CD4-positive, CD25-positive, alpha-beta regulatory T cell (primary cell): ENCODE results near the gene NEURL3. TPM values are rescaled to one million over a fixed set of nuclear protein-coding genes. Genes with fewer than 3 reads are reported as not detected.

Source experiments
- ATAC-seq, 2 donors: fragments of 150-1000 bp; cut with Tn5 transposase; one replicate each; pipeline ENCODE4 v1.10.0; 2021; ENCODE audit warnings: low read depth in 2 of 2, moderate number of reproducible peaks in 2 of 2, moderate library complexity in 1 of 2
- DNase-seq, 3 donors: peaks; one replicate each; pipeline versions ENCODE4 v3.0.0 to v3.0.0-alpha.2; 2012 to 2022; ENCODE audit warnings: mixed read lengths in 1 of 3
- H3K27ac ChIP-seq: one replicate; pipeline ENCODE4 v1.7.0; 2013; ENCODE audit warnings: mild to moderate bottlenecking, low read length; ENCODE audit not compliant: insufficient read depth, poor library complexity, severe bottlenecking
- H3K27me3 ChIP-seq: one replicate; pipeline ENCODE4 v1.7.0; 2013; ENCODE audit warnings: low read length; ENCODE audit not compliant: control insufficient read depth, insufficient read depth
- H3K36me3 ChIP-seq: one replicate; pipeline ENCODE4 v1.7.0; 2013; ENCODE audit warnings: mild to moderate bottlenecking, low read length, moderate library complexity; ENCODE audit not compliant: control insufficient read depth, insufficient read depth
- H3K4me1 ChIP-seq: 2 replicates; pipeline ENCODE4 v1.7.0; 2013; ENCODE audit warnings: mild to moderate bottlenecking, low read length; ENCODE audit not compliant: insufficient read depth, control insufficient read depth, poor library complexity, severe bottlenecking
- H3K4me3 ChIP-seq: one replicate; pipeline ENCODE4 v1.7.0; 2013; ENCODE audit warnings: low read depth, mild to moderate bottlenecking, low read length, moderate library complexity
- H3K9me3 ChIP-seq, 2 experiments: 1 replicate in 1 of 2; 2 replicates in 1 of 2; pipeline ENCODE4 v1.7.0; 2013; ENCODE audit warnings: low read length in 2 of 2, mild to moderate bottlenecking in 1 of 2, moderate library complexity in 1 of 2; ENCODE audit not compliant: control insufficient read depth in 2 of 2
- H3K27ac Mint-ChIP-seq, 3 donors: one replicate each; pipeline ENCODE4 v1.8.0; 2020 to 2022; ENCODE audit warnings: mild to moderate bottlenecking in 3 of 3, mixed read lengths in 3 of 3, moderate library complexity in 2 of 3
- H3K27me3 Mint-ChIP-seq: one replicate; pipeline ENCODE4 v1.8.0; 2022; ENCODE audit warnings: mild to moderate bottlenecking, mixed read lengths
- H3K36me3 Mint-ChIP-seq: one replicate; pipeline ENCODE4 v1.8.0; 2020; ENCODE audit warnings: mixed read lengths
- H3K4me1 Mint-ChIP-seq, 4 donors: one replicate each; pipeline ENCODE4 v1.8.0; 2020 to 2022; ENCODE audit warnings: mixed read lengths in 4 of 4, mild to moderate bottlenecking in 1 of 4
- H3K4me3 Mint-ChIP-seq, 4 donors: one replicate each; pipeline ENCODE4 v1.8.0; 2020 to 2022; ENCODE audit warnings: mild to moderate bottlenecking in 4 of 4, mixed read lengths in 4 of 4, moderate library complexity in 3 of 4
- H3K9me3 Mint-ChIP-seq, 7 donors: one replicate each; pipeline ENCODE4 v1.8.0; 2020 to 2022; ENCODE audit warnings: mixed read lengths in 7 of 7, mild to moderate bottlenecking in 3 of 7, moderate library complexity in 2 of 7
- polyA plus RNA-seq, 4 donors: library from polyadenylated mRNA; unstranded; fragments of 300-500 nt; fragmentation: Illumina TruSeq; gene quantifications; one replicate each; pipeline ENCODE4 v1.2.3, GENCODE V29; 2021
- total RNA-seq: library from RNA; stranded (reverse); gene quantifications from one replicate; pipeline ENCODE4 v1.2.3, GENCODE V29; 2022

The NEURL3 gene
- total and polyA plus RNA-seq, 5 donors from 2014 or later = 0.18 TPM; not detected in 4

- no peaks in the 10 kb centered on the region for H3K9me3 ChIP-seq
- Mint-ChIP-seq H3K27me3 (peaks cover 16% of the 10 kb centered on the region), H3K4me3 (peak overlapping the region; percentile 82 to 93 (median 84)), H3K4me1 (peaks cover 19 to 74% (median 42%) of the 10 kb centered on the region in 4 donors), H3K27ac (peak overlapping the region; percentile 14 to 96 (median 82)), H3K36me3 (no peaks in the 10 kb centered on the region), H3K9me3 (no peaks in the 10 kb centered on the region)
- no peaks in the 10 kb centered on the region for H3K27me3 ChIP-seq
- DNase-seq (no peak), ATAC-seq (no peak)
- H3K4me1 ChIP-seq = peaks cover 55% of the 10 kb centered on the region
- H3K36me3 ChIP-seq = no peaks in the 10 kb centered on the region
- no peak overlapping the region for H3K4me3 ChIP-seq
- H3K27ac ChIP-seq = peak overlapping the region; percentile 37
Measured at GRCh38 chr2:96528700-96529375, 23.7 kb upstream of the NEURL3 start.

GRCh38 chr2:96528006-96528699, 23.0 kb upstream of the NEURL3 start:
- Mint-ChIP-seq H3K36me3 (no peaks in the 10 kb centered on the region), H3K9me3 (no peaks in the 10 kb centered on the region), H3K27me3 (peaks cover 18% of the 10 kb centered on the region), H3K4me1 (peaks cover 22 to 74% (median 44%) of the 10 kb centered on the region in 4 donors), H3K27ac (peak overlapping the region; percentile 38 to 96 (median 82)), H3K4me3 (peak overlapping the region; percentile 82 to 93 (median 84))
- Histone ChIP-seq H3K27me3 (no peaks in the 10 kb centered on the region), H3K9me3 (no peaks in the 10 kb centered on the region), H3K36me3 (no peaks in the 10 kb centered on the region), H3K4me1 (peaks cover 58% of the 10 kb centered on the region), H3K4me3 (peak overlapping the region; percentile 64), H3K27ac (peak overlapping the region; percentile 37)
- DNase-seq = peak in 1 of 3 donors; percentile 77
- ATAC-seq = peak; percentile 43 to 49

GRCh38 chr2:96527286-96528005, 22.3 kb upstream of the NEURL3 start:
- Histone ChIP-seq H3K4me3 (peak overlapping the region; percentile 64), H3K27me3 (no peaks in the 10 kb centered on the region)
- H3K4me1 Mint-ChIP-seq = peaks cover 19 to 75% (median 42%) of the 10 kb centered on the region in 4 donors

GRCh38 chr2:96526615-96527285, 21.6 kb upstream of the NEURL3 start:
- peak overlapping the region; percentile 64 for H3K4me3 ChIP-seq
- peaks cover 12% of the 10 kb centered on the region for H3K27me3 Mint-ChIP-seq
- no peak for ATAC-seq
- no peaks in the 10 kb centered on the region for H3K9me3 ChIP-seq
- no peaks in the 10 kb centered on the region for H3K27me3 ChIP-seq
- no peaks in the 10 kb centered on the region for H3K9me3 Mint-ChIP-seq
- peaks cover 14 to 71% (median 36%) of the 10 kb centered on the region in 4 donors for H3K4me1 Mint-ChIP-seq
- no peak for DNase-seq
- H3K4me1 ChIP-seq = peaks cover 52% of the 10 kb centered on the region
- H3K27ac ChIP-seq = peak overlapping the region; percentile 62
- no peaks in the 10 kb centered on the region for H3K36me3 Mint-ChIP-seq
- H3K36me3 ChIP-seq = no peaks in the 10 kb centered on the region
- H3K4me3 Mint-ChIP-seq = peak overlapping the region; percentile 24 to 82 (median 81)
- H3K27ac Mint-ChIP-seq = peak overlapping the region; percentile 77 to 93 (median 88)

More at GRCh38 chr2:96527286-96528005, 22.3 kb upstream of the NEURL3 start:
- Mint-ChIP-seq H3K9me3 (no peaks in the 10 kb centered on the region), H3K27ac (peak overlapping the region; percentile 88 to 96 (median 93)), H3K27me3 (peaks cover 17% of the 10 kb centered on the region), H3K4me3 (peak overlapping the region; percentile 82 to 93 (median 84)), H3K36me3 (no peaks in the 10 kb centered on the region)
- DNase-seq (peak; percentile 48 to 81 (median 49)), ATAC-seq (peak in 1 of 2 donors; percentile 7)
- Histone ChIP-seq H3K4me1 (peaks cover 58% of the 10 kb centered on the region), H3K9me3 (no peaks in the 10 kb centered on the region), H3K27ac (peak overlapping the region; percentile 62), H3K36me3 (no peaks in the 10 kb centered on the region)

- H3K4me1 ChIP-seq = peaks cover 46% of the 10 kb centered on the region
- H3K27ac ChIP-seq = no peak overlapping the region
- Mint-ChIP-seq H3K4me1 (peaks cover 14 to 65% (median 33%) of the 10 kb centered on the region in 4 donors), H3K9me3 (no peaks in the 10 kb centered on the region), H3K27me3 (peaks cover 12% of the 10 kb centered on the region), H3K27ac (no peak overlapping the region), H3K4me3 (peak overlapping the region in 2 of 4 donors; percentile 29 to 33), H3K36me3 (no peaks in the 10 kb centered on the region)
- ATAC-seq (no peak), DNase-seq (no peak)
- no peaks in the 10 kb centered on the region for H3K9me3 ChIP-seq
- H3K36me3 ChIP-seq = no peaks in the 10 kb centered on the region
- H3K4me3 ChIP-seq = no peak overlapping the region
- no peaks in the 10 kb centered on the region for H3K27me3 ChIP-seq
Measured at GRCh38 chr2:96526101-96526591, 21.0 kb upstream of the NEURL3 start.

GRCh38 chr2:96525211-96525507, 20.0 kb upstream of the NEURL3 start:
- no peak overlapping the region for H3K4me3 ChIP-seq
- peaks cover 46% of the 10 kb centered on the region for H3K4me1 ChIP-seq
- H3K27me3 ChIP-seq = no peaks in the 10 kb centered on the region
- Mint-ChIP-seq H3K9me3 (no peaks in the 10 kb centered on the region), H3K4me3 (peak overlapping the region in 1 of 4 donors; percentile 86), H3K36me3 (no peaks in the 10 kb centered on the region), H3K4me1 (peaks cover 14 to 57% (median 30%) of the 10 kb centered on the region in 4 donors), H3K27me3 (peaks cover 12% of the 10 kb centered on the region), H3K27ac (peak overlapping the region in 1 of 3 donors; percentile 60)
- DNase-seq (no peak), ATAC-seq (no peak)
- no peaks in the 10 kb centered on the region for H3K9me3 ChIP-seq
- H3K27ac ChIP-seq = no peak overlapping the region
- no peaks in the 10 kb centered on the region for H3K36me3 ChIP-seq
